ENCODE measurements around the gene MORN1. TPM values are rescaled to one million over a fixed set of nuclear protein-coding genes. Genes with fewer than 3 reads are reported as not detected.

Gene MORN1
- polyA plus RNA-seq, 1 donor from 2014 or later, result 10.9 TPM

GRCh38 chr1:2372551-2373490, 18.5 kb downstream of the MORN1 start:
- no peaks in the 10 kb centered on the region for H3K27me3 ChIP-seq (ENCODE audit: insufficient read depth, low read depth, low read length)
- no peaks in the 10 kb centered on the region for H3F3A ChIP-seq (ENCODE audit: insufficient read depth, low read length, poor library complexity, severe bottlenecking)
- no peaks in the 10 kb centered on the region for H4K20me1 ChIP-seq (ENCODE audit: insufficient read depth)
- no peaks in the 10 kb centered on the region for H3K9me2 ChIP-seq (ENCODE audit: insufficient read depth, low read length)
- TF ChIP-seq EP300 (conservative IDR thresholded peaks at IDR 0.05; ENCODE audit: poor library complexity, severe bottlenecking), result no peak
- no peak for TF ChIP-seq MXI1 (conservative IDR thresholded peaks at IDR 0.05; ENCODE audit: poor library complexity, severe bottlenecking)
- TF ChIP-seq, protein P1, sequence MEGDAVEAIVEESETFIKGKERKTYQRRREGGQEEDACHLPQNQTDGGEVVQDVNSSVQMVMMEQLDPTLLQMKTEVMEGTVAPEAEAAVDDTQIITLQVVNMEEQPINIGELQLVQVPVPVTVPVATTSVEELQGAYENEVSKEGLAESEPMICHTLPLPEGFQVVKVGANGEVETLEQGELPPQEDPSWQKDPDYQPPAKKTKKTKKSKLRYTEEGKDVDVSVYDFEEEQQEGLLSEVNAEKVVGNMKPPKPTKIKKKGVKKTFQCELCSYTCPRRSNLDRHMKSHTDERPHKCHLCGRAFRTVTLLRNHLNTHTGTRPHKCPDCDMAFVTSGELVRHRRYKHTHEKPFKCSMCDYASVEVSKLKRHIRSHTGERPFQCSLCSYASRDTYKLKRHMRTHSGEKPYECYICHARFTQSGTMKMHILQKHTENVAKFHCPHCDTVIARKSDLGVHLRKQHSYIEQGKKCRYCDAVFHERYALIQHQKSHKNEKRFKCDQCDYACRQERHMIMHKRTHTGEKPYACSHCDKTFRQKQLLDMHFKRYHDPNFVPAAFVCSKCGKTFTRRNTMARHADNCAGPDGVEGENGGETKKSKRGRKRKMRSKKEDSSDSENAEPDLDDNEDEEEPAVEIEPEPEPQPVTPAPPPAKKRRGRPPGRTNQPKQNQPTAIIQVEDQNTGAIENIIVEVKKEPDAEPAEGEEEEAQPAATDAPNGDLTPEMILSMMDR (IDR thresholded peaks at IDR 0.05; ENCODE audit: poor library complexity, severe bottlenecking), result no peak
- TF ChIP-seq EZH2 (IDR thresholded peaks at IDR 0.05; ENCODE audit: borderline replicate concordance, insufficient read depth, low read length, poor library complexity, severe bottlenecking), result no peak
- TF ChIP-seq TAF1 (IDR thresholded peaks at IDR 0.05; ENCODE audit: low read depth), result no peak
- no peak for TF ChIP-seq SMC3 (conservative IDR thresholded peaks at IDR 0.05; ENCODE audit: poor library complexity)
- TF ChIP-seq POLR2AphosphoS5 (IDR thresholded peaks at IDR 0.05), result no peak
- no peak for TF ChIP-seq RAD21 (conservative IDR thresholded peaks at IDR 0.05)
- TF ChIP-seq, protein P2, sequence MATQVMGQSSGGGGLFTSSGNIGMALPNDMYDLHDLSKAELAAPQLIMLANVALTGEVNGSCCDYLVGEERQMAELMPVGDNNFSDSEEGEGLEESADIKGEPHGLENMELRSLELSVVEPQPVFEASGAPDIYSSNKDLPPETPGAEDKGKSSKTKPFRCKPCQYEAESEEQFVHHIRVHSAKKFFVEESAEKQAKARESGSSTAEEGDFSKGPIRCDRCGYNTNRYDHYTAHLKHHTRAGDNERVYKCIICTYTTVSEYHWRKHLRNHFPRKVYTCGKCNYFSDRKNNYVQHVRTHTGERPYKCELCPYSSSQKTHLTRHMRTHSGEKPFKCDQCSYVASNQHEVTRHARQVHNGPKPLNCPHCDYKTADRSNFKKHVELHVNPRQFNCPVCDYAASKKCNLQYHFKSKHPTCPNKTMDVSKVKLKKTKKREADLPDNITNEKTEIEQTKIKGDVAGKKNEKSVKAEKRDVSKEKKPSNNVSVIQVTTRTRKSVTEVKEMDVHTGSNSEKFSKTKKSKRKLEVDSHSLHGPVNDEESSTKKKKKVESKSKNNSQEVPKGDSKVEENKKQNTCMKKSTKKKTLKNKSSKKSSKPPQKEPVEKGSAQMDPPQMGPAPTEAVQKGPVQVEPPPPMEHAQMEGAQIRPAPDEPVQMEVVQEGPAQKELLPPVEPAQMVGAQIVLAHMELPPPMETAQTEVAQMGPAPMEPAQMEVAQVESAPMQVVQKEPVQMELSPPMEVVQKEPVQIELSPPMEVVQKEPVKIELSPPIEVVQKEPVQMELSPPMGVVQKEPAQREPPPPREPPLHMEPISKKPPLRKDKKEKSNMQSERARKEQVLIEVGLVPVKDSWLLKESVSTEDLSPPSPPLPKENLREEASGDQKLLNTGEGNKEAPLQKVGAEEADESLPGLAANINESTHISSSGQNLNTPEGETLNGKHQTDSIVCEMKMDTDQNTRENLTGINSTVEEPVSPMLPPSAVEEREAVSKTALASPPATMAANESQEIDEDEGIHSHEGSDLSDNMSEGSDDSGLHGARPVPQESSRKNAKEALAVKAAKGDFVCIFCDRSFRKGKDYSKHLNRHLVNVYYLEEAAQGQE (IDR thresholded peaks at IDR 0.05; ENCODE audit: borderline replicate concordance), result no peak
- H3K9me3 ChIP-seq (ENCODE audit: low read length), result no peaks in the 10 kb centered on the region
- H2AFZ ChIP-seq (ENCODE audit: low read depth, low read length), result no peak overlapping the region
- H3K4me2 ChIP-seq (ENCODE audit: low read length), result no peak overlapping the region
- no peak overlapping the region for H3K27ac ChIP-seq (ENCODE audit: low read length)
- H3K36me3 ChIP-seq (ENCODE audit: insufficient read depth, low read length), result no peaks in the 10 kb centered on the region
- H3K9ac ChIP-seq (ENCODE audit: low read length), result no peak overlapping the region
- no peak overlapping the region for H3K4me3 ChIP-seq (ENCODE audit: low read length)
- no peaks in the 10 kb centered on the region for H3K79me2 ChIP-seq (replicated peaks; ENCODE audit: insufficient read depth, low read length)

DNA sequence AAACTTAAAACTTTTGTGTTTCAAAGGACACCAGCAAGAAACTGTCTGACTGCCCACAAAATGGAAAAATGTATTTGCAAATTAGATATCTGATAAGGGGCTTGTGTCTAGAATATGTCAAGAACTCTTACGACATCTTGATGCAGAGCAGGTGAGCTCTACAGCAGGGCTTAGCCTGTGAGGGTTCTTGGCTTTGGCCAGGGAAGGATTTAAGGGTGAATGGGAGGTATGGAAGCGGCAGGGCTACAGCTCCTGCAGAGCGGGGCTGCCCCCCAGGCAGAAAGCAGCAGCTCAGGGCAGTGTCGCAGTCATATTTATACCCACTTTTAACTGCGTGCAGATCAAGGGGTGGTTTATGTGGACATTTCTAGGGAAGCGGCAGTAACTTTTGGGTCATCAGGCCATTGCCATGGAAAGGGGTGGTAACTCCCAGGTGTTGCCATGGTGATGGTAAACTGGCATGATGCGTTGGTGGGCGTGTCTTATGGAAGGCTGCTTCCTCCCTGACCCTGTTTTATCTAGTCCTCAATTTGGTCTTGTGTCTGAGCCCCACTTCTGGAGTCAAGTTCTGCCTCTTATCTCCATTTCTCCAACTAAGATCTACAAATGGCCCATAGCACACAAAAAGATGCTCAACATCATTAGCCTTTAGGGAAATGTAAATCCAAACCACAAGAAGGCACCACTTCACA, 23.2 kb downstream of the MORN1 start:
- no peak overlapping the region for H3K27ac ChIP-seq (ENCODE audit: low read length)
- H3K79me2 ChIP-seq (replicated peaks; ENCODE audit: insufficient read depth, low read length), result no peaks in the 10 kb centered on the region
- no peaks in the 10 kb centered on the region for H3K9me2 ChIP-seq (ENCODE audit: insufficient read depth, low read length)
- H4K20me1 ChIP-seq (ENCODE audit: insufficient read depth), result no peaks in the 10 kb centered on the region
- no peak overlapping the region for H3K4me2 ChIP-seq (ENCODE audit: low read length)
- no peaks in the 10 kb centered on the region for H3K36me3 ChIP-seq (ENCODE audit: insufficient read depth, low read length)
- TF ChIP-seq EZH2 (IDR thresholded peaks at IDR 0.05; ENCODE audit: borderline replicate concordance, insufficient read depth, low read length, poor library complexity, severe bottlenecking) (no peak), RAD21 (conservative IDR thresholded peaks at IDR 0.05) (no peak)
- TF ChIP-seq, protein P2 (IDR thresholded peaks at IDR 0.05; ENCODE audit: borderline replicate concordance), result no peak
- H3K4me3 ChIP-seq (ENCODE audit: low read length), result no peak overlapping the region
- no peak overlapping the region for H3K9ac ChIP-seq (ENCODE audit: low read length)
- H3F3A ChIP-seq (ENCODE audit: insufficient read depth, low read length, poor library complexity, severe bottlenecking), result no peaks in the 10 kb centered on the region
- no peaks in the 10 kb centered on the region for H3K27me3 ChIP-seq (ENCODE audit: insufficient read depth, low read depth, low read length)
- H3K9me3 ChIP-seq (ENCODE audit: low read length), result no peaks in the 10 kb centered on the region
- H2AFZ ChIP-seq (ENCODE audit: low read depth, low read length), result no peak overlapping the region

All from neural cell (in vitro differentiated cells).